Smooth muscle cell of bladder (primary cell): ENCODE data around the gene GLCCI1. TPM values are rescaled to one million over a fixed set of nuclear protein-coding genes. Genes with fewer than 3 reads are reported as not detected.

Experiments
- total RNA-seq: library from RNA; depleted of rRNA; stranded (reverse); fragments of >200 nt; gene quantifications from 2 replicates; pipeline ENCODE4 v1.2.3, GENCODE V29; 2014

The GLCCI1 gene
- total RNA-seq, result 6.4 and 9.0 TPM in 2 replicates

DNA sequence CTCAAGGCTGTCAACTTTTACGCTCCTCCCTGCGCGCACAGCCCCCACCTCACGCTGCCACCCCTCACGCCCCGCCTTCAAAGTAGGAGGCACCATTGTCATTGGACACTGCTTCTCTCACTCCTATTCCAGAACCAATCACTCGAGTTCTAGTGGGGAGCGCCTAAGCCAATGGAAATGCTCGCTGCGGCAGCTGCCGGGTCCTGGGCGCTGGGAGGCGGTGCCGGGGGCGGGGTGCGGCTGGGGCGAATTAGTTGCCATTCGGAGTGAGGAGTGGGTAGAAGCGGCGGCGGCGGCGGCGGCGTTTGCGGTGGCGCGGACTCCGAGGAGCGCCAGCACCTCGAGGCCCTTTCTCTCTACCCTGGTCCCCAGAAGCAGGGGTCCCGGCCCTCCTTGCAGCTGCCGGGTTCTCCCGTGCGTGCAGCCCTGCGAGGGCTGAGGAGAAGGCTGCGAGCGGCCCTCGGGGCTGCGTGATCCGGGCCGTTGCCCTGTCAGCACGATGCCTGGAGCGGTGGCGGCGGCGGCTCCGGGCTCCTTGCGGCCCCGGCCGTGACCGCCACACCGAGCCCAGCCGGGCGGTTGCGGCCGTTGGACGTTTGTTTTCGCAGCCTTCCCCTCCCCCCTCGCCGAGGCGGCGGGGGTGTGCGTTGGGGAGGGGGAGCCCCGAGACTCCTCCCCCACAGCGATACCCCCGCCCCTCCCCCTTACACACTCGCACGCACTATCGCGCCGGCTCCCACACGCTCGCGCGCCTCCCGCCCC is at the start of gene GLCCI1:
TSS of gene GLCCI1 (plus strand) at position 253 of the 762 bp plus-strand sequence. CDS start 555 bp downstream, outside the sequence.

